Measurements from ENCODE around the gene RHBDL3. TPM values are rescaled to one million over a fixed set of nuclear protein-coding genes. Genes with fewer than 3 reads are reported as not detected.

The RHBDL3 gene
- total RNA-seq, 1 experiment from 2014 or later: not detected

GRCh38 chr17:32241640-32242039 is 24.0 kb upstream of the RHBDL3 start:
- POLR2A ChIA-PET (ENCODE audit: unreplicated experiment): no interaction called here

GRCh38 chr17:32249475-32249874 is 16.2 kb upstream of the RHBDL3 start:
- no TSS peak for BruUV-seq (replicated peaks)
- CTCF ChIA-PET: no interaction called here
- no peak overlapping the region for H3K4me3 ChIP-seq (ENCODE audit: low read length)
- intact Hi-C loops (cut with micrococcal nuclease): no loop called here
- H3K4me2 ChIP-seq (ENCODE audit: low read length): no peak overlapping the region
- H3K9me3 ChIP-seq (ENCODE audit: low read length): no peaks in the 10 kb centered on the region
- H3F3A ChIP-seq (ENCODE audit: low read length, unreplicated experiment): no peaks in the 10 kb centered on the region
- TF ChIP-seq EZH2phosphoT487 (IDR thresholded peaks at IDR 0.05; ENCODE audit: borderline replicate concordance, low read length): no peak
- no peak for TF ChIP-seq CTCF (conservative IDR thresholded peaks at IDR 0.05; ENCODE audit: low read depth, low read length)
- TF ChIP-seq EZH2 (IDR thresholded peaks at IDR 0.05; ENCODE audit: low read length, unreplicated experiment): no peak
- H2AFZ ChIP-seq (ENCODE audit: low read length): no peak overlapping the region
- no peak overlapping the region for H3K9ac ChIP-seq (ENCODE audit: low read length)
- POLR2A ChIA-PET (ENCODE audit: unreplicated experiment): no interaction called here
- H3K27me3 ChIP-seq (ENCODE audit: low read length): no peaks in the 10 kb centered on the region
- H3K4me1 ChIP-seq (ENCODE audit: insufficient read depth, low read length): no peaks in the 10 kb centered on the region
- no peaks in the 10 kb centered on the region for H3K79me2 ChIP-seq (ENCODE audit: low read length)
- DNase-seq (no peak), ATAC-seq (no peak)
- H3K27ac ChIP-seq (ENCODE audit: low read length): no peak overlapping the region
- H3K9me2 ChIP-seq (replicated peaks; ENCODE audit: low read length): no peaks in the 10 kb centered on the region
- no peaks in the 10 kb centered on the region for H3K36me3 ChIP-seq (ENCODE audit: low read depth, low read length)
- H4K20me1 ChIP-seq (ENCODE audit: low read length): no peaks in the 10 kb centered on the region

More at GRCh38 chr17:32241640-32242039, 24.0 kb upstream of the RHBDL3 start:
- H4K20me1 ChIP-seq (ENCODE audit: low read length): no peaks in the 10 kb centered on the region
- H3F3A ChIP-seq (ENCODE audit: low read length, unreplicated experiment): no peaks in the 10 kb centered on the region
- no peak overlapping the region for H3K4me3 ChIP-seq (ENCODE audit: low read length)
- no peak overlapping the region for H3K4me2 ChIP-seq (ENCODE audit: low read length)
- no peak for ATAC-seq
- no peaks in the 10 kb centered on the region for H3K9me3 ChIP-seq (ENCODE audit: low read length)
- no peaks in the 10 kb centered on the region for H3K79me2 ChIP-seq (ENCODE audit: low read length)
- no peak overlapping the region for H3K27ac ChIP-seq (ENCODE audit: low read length)
- intact Hi-C loops (cut with micrococcal nuclease): no loop called here
- H3K27me3 ChIP-seq (ENCODE audit: low read length): no peaks in the 10 kb centered on the region
- H2AFZ ChIP-seq (ENCODE audit: low read length): no peak overlapping the region
- no TSS peak for BruUV-seq (replicated peaks)
- no peaks in the 10 kb centered on the region for H3K4me1 ChIP-seq (ENCODE audit: insufficient read depth, low read length)
- H3K36me3 ChIP-seq (ENCODE audit: low read depth, low read length): no peaks in the 10 kb centered on the region
- DNase-seq: no peak
- CTCF ChIA-PET: no interaction called here
- H3K9me2 ChIP-seq (replicated peaks; ENCODE audit: low read length): no peaks in the 10 kb centered on the region
- TF ChIP-seq CTCF (conservative IDR thresholded peaks at IDR 0.05; ENCODE audit: low read depth, low read length): no peak
- no peak overlapping the region for H3K9ac ChIP-seq (ENCODE audit: low read length)

- H3K27ac ChIP-seq (ENCODE audit: low read length): no peak overlapping the region
- no peaks in the 10 kb centered on the region for H4K20me1 ChIP-seq (ENCODE audit: low read length)
- no peaks in the 10 kb centered on the region for H3K9me3 ChIP-seq (ENCODE audit: low read length)
- peak; percentile 80 for DNase-seq
- no TSS peak for BruUV-seq (replicated peaks)
- H3K4me2 ChIP-seq (ENCODE audit: low read length): no peak overlapping the region
- H3K9ac ChIP-seq (ENCODE audit: low read length): no peak overlapping the region
- peak; percentile 78 for ATAC-seq
- H3K4me3 ChIP-seq (ENCODE audit: low read length): no peak overlapping the region
- no peaks in the 10 kb centered on the region for H3K36me3 ChIP-seq (ENCODE audit: low read depth, low read length)
- ChIA-PET POLR2A (ENCODE audit: unreplicated experiment) (no interaction called here), CTCF (interaction anchor here (0.5 to 0.9 kb wide), 5 partner anchors 21 to 145 kb away, joined by 3 to 4 read pairs (median 3); no protein-coding TSS in a partner anchor)
- no peaks in the 10 kb centered on the region for H3K27me3 ChIP-seq (ENCODE audit: low read length)
- H3K9me2 ChIP-seq (replicated peaks; ENCODE audit: low read length): no peaks in the 10 kb centered on the region
- intact Hi-C loops (cut with micrococcal nuclease): loop anchor here (1.0 kb wide), 1 partner anchor 66 kb away; no protein-coding TSS in a partner anchor
- TF ChIP-seq CTCF (conservative IDR thresholded peaks at IDR 0.05; ENCODE audit: low read depth, low read length): peak; percentile 90
- TF ChIP-seq EZH2phosphoT487 (IDR thresholded peaks at IDR 0.05; ENCODE audit: borderline replicate concordance, low read length): no peak
- H2AFZ ChIP-seq (ENCODE audit: low read length): no peak overlapping the region
- no peaks in the 10 kb centered on the region for H3K79me2 ChIP-seq (ENCODE audit: low read length)
- no peaks in the 10 kb centered on the region for H3K4me1 ChIP-seq (ENCODE audit: insufficient read depth, low read length)
- H3F3A ChIP-seq (ENCODE audit: low read length, unreplicated experiment): no peaks in the 10 kb centered on the region
Measured at GRCh38 chr17:32253117-32253611, 12.5 kb upstream of the RHBDL3 start.
